GM21737 (cell line): ENCODE results near the gene LSMEM2.

ENCODE experiments used
- ATAC-seq: cut with Tn5 transposase; IDR thresholded peaks from one replicate; pipeline ENCODE4 v1.9.1; 2021; ENCODE audit warnings: mild to moderate bottlenecking, moderate library complexity; ENCODE audit not compliant: unreplicated experiment

LSMEM2 gene

DNA sequence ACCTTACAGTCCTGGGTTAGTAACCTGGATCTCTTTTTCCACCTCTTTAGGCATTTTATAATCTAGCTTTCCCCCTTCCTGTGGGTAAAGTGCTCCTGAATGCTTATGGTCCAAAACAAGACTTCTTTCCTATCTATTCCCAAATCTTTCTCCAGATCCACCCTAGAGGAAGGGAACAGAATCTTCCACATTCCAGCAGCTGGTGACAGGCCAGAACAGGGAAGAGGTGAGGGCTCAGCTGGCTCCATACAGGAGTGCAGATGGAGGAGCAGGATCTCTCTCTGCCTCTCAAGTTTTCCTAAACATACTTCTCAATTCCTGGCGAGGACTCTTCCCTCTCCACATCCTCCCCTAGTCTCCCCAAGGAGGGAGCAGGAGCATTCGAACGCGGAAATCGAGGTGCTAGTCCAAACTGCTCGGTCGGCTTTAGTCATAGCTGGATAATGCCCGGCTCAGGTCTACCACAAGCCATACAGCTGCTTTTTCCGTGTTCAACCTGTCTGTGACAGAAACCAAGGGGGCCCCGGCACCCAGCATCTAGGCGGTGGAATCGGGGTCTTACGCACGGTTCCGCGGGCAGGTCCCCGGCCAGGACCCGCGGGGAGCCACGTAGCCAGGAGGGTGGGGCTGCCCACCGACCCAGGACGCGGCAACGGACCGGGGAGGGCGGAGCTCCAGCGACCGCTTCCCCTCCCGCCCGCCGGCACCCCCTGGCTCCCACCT is 57.7 kb downstream of the LSMEM2 start:
- peak; percentile 29 for ATAC-seq

GRCh38 chr3:50337175-50337861 is 58.4 kb downstream of the LSMEM2 start:
- peak; percentile 66 for ATAC-seq
